HepG2 (cell line): ENCODE results near the gene SYTL1.
A peak's percentile ranks its signal among the peaks of the same experiment; 100 is the strongest.

Source experiments
- CEBPB ChIP-seq: IDR thresholded peaks from 2 replicates; pipeline ENCODE4 v1.6.1; 2011; ENCODE audit warnings: low read depth, low read length, improper control_type of control experiment, borderline replicate concordance
- CTCF ChIP-seq: sonication (generic); formaldehyde crosslinking; IDR thresholded peaks from 2 replicates; pipeline ENCODE4 v1.5.0; 2020; ENCODE audit warnings: mild to moderate bottlenecking, missing genetic modification reagents, moderate library complexity
- ISX ChIP-seq: sonication (generic); formaldehyde crosslinking; conservative IDR thresholded peaks from 2 replicates; pipeline ENCODE4 v1.5.0; 2020; ENCODE audit warnings: missing genetic modification reagents
- JUNB ChIP-seq: sonication (generic); formaldehyde crosslinking; IDR thresholded peaks from 2 replicates; pipeline ENCODE4 v1.8.0; 2022; ENCODE audit warnings: missing genetic modification reagents, mild to moderate bottlenecking, borderline replicate concordance
- SETDB1 ChIP-seq: sonication (generic); formaldehyde crosslinking; IDR thresholded peaks from 2 replicates; pipeline ENCODE4 v1.5.1; 2020; ENCODE audit warnings: missing genetic modification reagents, mild to moderate bottlenecking, borderline replicate concordance
- ZNF205 ChIP-seq: IDR thresholded peaks from 2 replicates; pipeline ENCODE4 v1.6.1; 2018; ENCODE audit warnings: missing biosample characterization, missing genetic modification reagents
- ZNF660 ChIP-seq: sonication (generic); formaldehyde crosslinking; IDR thresholded peaks from 2 replicates; pipeline ENCODE4 v1.5.1; 2020; ENCODE audit warnings: mild to moderate bottlenecking, low read depth, missing genetic modification reagents, borderline replicate concordance

GRCh38 chr1:27339213-27339612 lies 2.6 kb upstream of the SYTL1 start:
- TF ChIP-seq SETDB1 (CRISPR knock-in tag) (no peak), JUNB (CRISPR knock-in tag) (no peak), ZNF660 (CRISPR knock-in tag) (no peak), CTCF (CRISPR knock-in tag) (no peak), ZNF205 (CRISPR knock-in tag) (no peak), CEBPB (peak; percentile 67), ISX (no peak)
